CD4-positive, alpha-beta T cell treated with Interleukin-2 at 100 ng/mL for 4 hours (primary cell): Measurements from ENCODE around the gene MORC2.

Experiments used
- DNase-seq: peaks from one replicate; pipeline ENCODE4 v3.0.0-alpha.2; 2020; ENCODE audit warnings: low spot score

Gene MORC2

GRCh38 chr22:30887861-30888260 lies 80.7 kb downstream of the MORC2 start:
- no peak for DNase-seq

- DNase-seq: no peak
Measured at GRCh38 chr22:30887453-30887852, 81.1 kb downstream of the MORC2 start.

- no peak for DNase-seq
Measured at GRCh38 chr22:30885591-30885990, 83.0 kb downstream of the MORC2 start.

- DNase-seq: no peak
Measured at GRCh38 chr22:30885001-30885366, 83.6 kb downstream of the MORC2 start.

- DNase-seq: no peak
Measured at GRCh38 chr22:30884211-30885000, 84.2 kb downstream of the MORC2 start.

GRCh38 chr22:30883586-30884145 lies 84.9 kb downstream of the MORC2 start:
- DNase-seq: no peak

GRCh38 chr22:30882974-30883533 lies 85.5 kb downstream of the MORC2 start:
- no peak for DNase-seq

GRCh38 chr22:30882184-30882717 lies 86.3 kb downstream of the MORC2 start:
- no peak for DNase-seq

GRCh38 chr22:30881361-30882183 lies 87.0 kb downstream of the MORC2 start:
- no peak for DNase-seq

- DNase-seq: no peak
Measured at GRCh38 chr22:30880847-30881246, 87.7 kb downstream of the MORC2 start.

GRCh38 chr22:30880181-30880601 lies 88.4 kb downstream of the MORC2 start:
- DNase-seq: no peak

GRCh38 chr22:30879415-30879797 lies 89.2 kb downstream of the MORC2 start:
- DNase-seq: no peak

- DNase-seq: no peak
Measured at GRCh38 chr22:30878516-30879414, 89.8 kb downstream of the MORC2 start.

GRCh38 chr22:30877662-30878515 lies 90.7 kb downstream of the MORC2 start:
- DNase-seq: no peak

GRCh38 chr22:30876915-30877553 lies 91.5 kb downstream of the MORC2 start:
- no peak for DNase-seq

GRCh38 chr22:30876221-30876751 lies 92.3 kb downstream of the MORC2 start:
- no peak for DNase-seq

- DNase-seq: no peak
Measured at GRCh38 chr22:30875481-30876215, 92.9 kb downstream of the MORC2 start.
